GM12872 (cell line): ENCODE data around the gene SEPTIN8.

Experiments used
- CTCF ChIP-seq: IDR thresholded peaks from 3 replicates; pipeline ENCODE4 v1.5.1; 2011; ENCODE audit warnings: low read depth, mild to moderate bottlenecking, low read length, moderate library complexity; ENCODE audit not compliant: insufficient read depth

Gene SEPTIN8

GRCh38 chr5:132771503-132771998 is 5.5 kb downstream of the SEPTIN8 start:
- TF ChIP-seq CTCF: no peak

- no peak for TF ChIP-seq CTCF
These were observed 6.4 kb downstream of the SEPTIN8 start for GRCh38 chr5:132770476-132771159.

- TF ChIP-seq CTCF: no peak
These were observed 8.6 kb downstream of the SEPTIN8 start for GRCh38 chr5:132768485-132768868.

- no peak for TF ChIP-seq CTCF
These were observed 9.9 kb downstream of the SEPTIN8 start for GRCh38 chr5:132767150-132767549.

GRCh38 chr5:132766806-132767055 is 10.3 kb downstream of the SEPTIN8 start:
- no peak for TF ChIP-seq CTCF

- TF ChIP-seq CTCF: no peak
These were observed 10.8 kb downstream of the SEPTIN8 start for GRCh38 chr5:132766020-132766805.

- no peak for TF ChIP-seq CTCF
These were observed 11.6 kb downstream of the SEPTIN8 start for GRCh38 chr5:132765311-132766019.
